WTC11 (cell line): ENCODE data around the gene GPR153. TPM values are rescaled to one million over a fixed set of nuclear protein-coding genes. Genes with fewer than 3 reads are reported as not detected.
A peak's percentile ranks its signal among the peaks of the same experiment; 100 is the strongest.

Experiments
- ATAC-seq: fragments of 200-7000 bp; cut with Tn5 transposase; 2 replicates; pipeline ENCODE4 v1.10.0; 2021; ENCODE audit warnings: mild to moderate bottlenecking, moderate library complexity
- CTCF ChIA-PET: fragments of 300-600 bp; sonication (Branson Sonifier 250); formaldehyde crosslinking; loops from one replicate; lab custom pipeline; 2021; ENCODE audit warnings: antibody characterized with exemption; lab: Charles Lee
- POLR2A ChIA-PET: fragments of 350-600 bp; sonication (Branson Sonifier 250); formaldehyde crosslinking; loops from one replicate; lab custom pipeline; 2021; ENCODE audit warnings: antibody characterized with exemption; lab: Charles Lee
- DNase-seq: peaks from one replicate; pipeline ENCODE4 v3.0.0; 2021; ENCODE audit warnings: low spot score
- H3K27ac Mint-ChIP-seq: 2 replicates; pipeline ENCODE4 v1.8.0; 2021; ENCODE audit warnings: mixed read lengths
- H3K27me3 Mint-ChIP-seq: 2 replicates; pipeline ENCODE4 v1.8.0; 2021; ENCODE audit warnings: low read depth, mild to moderate bottlenecking, moderate library complexity, mixed read lengths
- H3K36me3 Mint-ChIP-seq: 2 replicates; pipeline ENCODE4 v1.8.0; 2021; ENCODE audit warnings: mixed read lengths
- H3K4me1 Mint-ChIP-seq: 2 replicates; pipeline ENCODE4 v1.8.0; 2022; ENCODE audit warnings: mixed read lengths
- H3K4me3 Mint-ChIP-seq: 2 replicates; pipeline ENCODE4 v1.8.0; 2021; ENCODE audit warnings: mild to moderate bottlenecking, moderate library complexity, mixed read lengths
- H3K9me3 Mint-ChIP-seq: 2 replicates; pipeline ENCODE4 v1.8.0; 2021; ENCODE audit warnings: mixed read lengths
- CBFB ChIP-seq: sonication (generic); formaldehyde crosslinking; IDR thresholded peaks from 2 replicates; pipeline ENCODE4 v1.8.1; 2022; ENCODE audit warnings: mild to moderate bottlenecking, low read depth, missing genetic modification reagents
- ELF4 ChIP-seq: sonication (generic); formaldehyde crosslinking; IDR thresholded peaks from 2 replicates; pipeline ENCODE4 v1.8.1; 2022; ENCODE audit warnings: low read depth, mild to moderate bottlenecking, moderate library complexity, missing genetic modification reagents
- FOXK1 ChIP-seq: sonication (generic); formaldehyde crosslinking; IDR thresholded peaks from 2 replicates; pipeline ENCODE4 v1.8.0; 2022; ENCODE audit warnings: mild to moderate bottlenecking, moderate library complexity, missing genetic modification reagents
- FOXP1 ChIP-seq: sonication (generic); formaldehyde crosslinking; IDR thresholded peaks from 2 replicates; pipeline ENCODE4 v1.8.0; 2022; ENCODE audit warnings: missing genetic modification reagents, mild to moderate bottlenecking, moderate library complexity, borderline replicate concordance
- GRHL2 ChIP-seq: fragments of 250-450 bp; sonication (Bioruptor Pico); IDR thresholded peaks from 2 replicates; pipeline ENCODE4 v1.8.0; 2022; ENCODE audit warnings: mild to moderate bottlenecking, moderate library complexity; ENCODE audit not compliant: insufficient replicate concordance, severe bottlenecking
- KAT7 ChIP-seq: sonication (generic); formaldehyde crosslinking; IDR thresholded peaks from 2 replicates; pipeline ENCODE4 v1.8.1; 2023; ENCODE audit warnings: missing genetic modification reagents, mild to moderate bottlenecking, borderline replicate concordance
- ZNF219 ChIP-seq: sonication (generic); formaldehyde crosslinking; IDR thresholded peaks from 2 replicates; pipeline ENCODE4 v1.8.0; 2023; ENCODE audit warnings: missing genetic modification reagents, mild to moderate bottlenecking, borderline replicate concordance
- ZNF317 ChIP-seq: sonication (generic); formaldehyde crosslinking; IDR thresholded peaks from 2 replicates; pipeline ENCODE4 v1.8.1; 2023; ENCODE audit warnings: low read depth, mild to moderate bottlenecking, moderate library complexity, missing genetic modification reagents, borderline replicate concordance
- total RNA-seq: library from RNA; stranded (reverse); gene quantifications from 3 replicates; pipeline ENCODE4 v1.2.3, GENCODE V29; 2021
- TF ChIP-seq, protein P1 (sequence below): fragments of 250-450 bp; sonication (Bioruptor Pico); conservative IDR thresholded peaks from 2 replicates; pipeline ENCODE4 v1.9.0; 2021; ENCODE audit warnings: mild to moderate bottlenecking
- TF ChIP-seq, protein P2 (sequence below): sonication (generic); formaldehyde crosslinking; IDR thresholded peaks from 2 replicates; pipeline ENCODE4 v1.8.0; 2022; ENCODE audit warnings: missing genetic modification reagents
- TF ChIP-seq, protein P3 (sequence below): sonication (generic); formaldehyde crosslinking; IDR thresholded peaks from 2 replicates; pipeline ENCODE4 v1.8.1; 2022; ENCODE audit warnings: low read depth, mild to moderate bottlenecking, moderate library complexity, missing genetic modification reagents, borderline replicate concordance
- TF ChIP-seq, protein P4 (sequence below): fragments of 200-600 bp; IDR thresholded peaks from 2 replicates; pipeline ENCODE4 v1.8.0; 2022; ENCODE audit warnings: antibody characterized with exemption
- TF ChIP-seq, protein P5 (sequence below): sonication (generic); formaldehyde crosslinking; IDR thresholded peaks from 2 replicates; pipeline ENCODE4 v1.8.1; 2023; ENCODE audit warnings: mild to moderate bottlenecking, missing genetic modification reagents
- TF ChIP-seq, protein P6 (sequence below): sonication (generic); formaldehyde crosslinking; IDR thresholded peaks from 2 replicates; pipeline ENCODE4 v1.8.0; 2023; ENCODE audit warnings: missing genetic modification reagents
- TF ChIP-seq, protein P7 (sequence below): sonication (generic); formaldehyde crosslinking; IDR thresholded peaks from 2 replicates; pipeline ENCODE4 v1.8.0; 2023; ENCODE audit warnings: mild to moderate bottlenecking, missing genetic modification reagents
- TF ChIP-seq, protein P8 (sequence below): sonication (generic); formaldehyde crosslinking; IDR thresholded peaks from 2 replicates; pipeline ENCODE4 v1.8.0; 2022; ENCODE audit warnings: mild to moderate bottlenecking, missing genetic modification reagents
- TF ChIP-seq, protein P9 (sequence below): sonication (generic); formaldehyde crosslinking; IDR thresholded peaks from 2 replicates; pipeline ENCODE4 v1.8.0; 2022; ENCODE audit warnings: mild to moderate bottlenecking, missing genetic modification reagents

GPR153 gene
- total RNA-seq, 1 experiment from 2014 or later: 13.4 TPM

DNA sequence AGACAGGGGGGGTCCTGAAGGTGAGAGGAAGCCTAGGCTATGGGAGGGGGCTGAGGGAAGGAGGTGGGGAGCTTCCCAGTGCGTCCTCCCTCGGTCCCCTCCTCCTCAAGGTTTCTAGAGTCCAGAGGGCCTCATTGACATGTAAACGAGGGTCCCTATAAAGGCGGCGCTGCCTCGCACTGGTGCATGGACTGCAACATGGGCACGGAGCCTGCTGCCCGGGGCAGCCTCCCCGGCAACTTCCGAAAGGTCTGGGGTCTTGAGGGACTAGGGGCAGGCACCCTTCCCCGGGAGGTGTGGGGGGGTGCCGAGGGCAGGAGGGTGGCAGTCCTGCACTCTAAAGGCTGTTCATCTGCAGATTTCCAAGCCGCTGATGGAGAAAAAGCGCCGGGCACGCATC lies 16.9 kb downstream of the GPR153 start, which contains the start of gene HES3:
Gene HES3 (plus strand): TSS at position 187 of the 400 bp plus-strand sequence. CDS start 187 bp downstream, at position 374.
- ATAC-seq (no peak), DNase-seq (no peak)
- Mint-ChIP-seq H3K4me1 (peaks cover 44% of the 10 kb centered on the region), H3K36me3 (no peaks in the 10 kb centered on the region), H3K9me3 (no peaks in the 10 kb centered on the region), H3K4me3 (peak within 1 kb of the TSS; percentile 77), H3K27me3 (peaks cover 32% of the 10 kb centered on the region), H3K27ac (no peak within 1 kb of the TSS)
- ChIA-PET CTCF (interaction anchor here (1.0 to 21.4 kb wide), 9 partner anchors 38 to 194 kb away, joined by 3 to 489 read pairs (median 9); partner anchors contain the start of genes HES2 and RNF207), POLR2A (interaction anchor here (0.8 kb wide), 1 partner anchor 44 kb away, joined by 3 read pairs; no protein-coding TSS in a partner anchor)
- TF ChIP-seq, protein P1, sequence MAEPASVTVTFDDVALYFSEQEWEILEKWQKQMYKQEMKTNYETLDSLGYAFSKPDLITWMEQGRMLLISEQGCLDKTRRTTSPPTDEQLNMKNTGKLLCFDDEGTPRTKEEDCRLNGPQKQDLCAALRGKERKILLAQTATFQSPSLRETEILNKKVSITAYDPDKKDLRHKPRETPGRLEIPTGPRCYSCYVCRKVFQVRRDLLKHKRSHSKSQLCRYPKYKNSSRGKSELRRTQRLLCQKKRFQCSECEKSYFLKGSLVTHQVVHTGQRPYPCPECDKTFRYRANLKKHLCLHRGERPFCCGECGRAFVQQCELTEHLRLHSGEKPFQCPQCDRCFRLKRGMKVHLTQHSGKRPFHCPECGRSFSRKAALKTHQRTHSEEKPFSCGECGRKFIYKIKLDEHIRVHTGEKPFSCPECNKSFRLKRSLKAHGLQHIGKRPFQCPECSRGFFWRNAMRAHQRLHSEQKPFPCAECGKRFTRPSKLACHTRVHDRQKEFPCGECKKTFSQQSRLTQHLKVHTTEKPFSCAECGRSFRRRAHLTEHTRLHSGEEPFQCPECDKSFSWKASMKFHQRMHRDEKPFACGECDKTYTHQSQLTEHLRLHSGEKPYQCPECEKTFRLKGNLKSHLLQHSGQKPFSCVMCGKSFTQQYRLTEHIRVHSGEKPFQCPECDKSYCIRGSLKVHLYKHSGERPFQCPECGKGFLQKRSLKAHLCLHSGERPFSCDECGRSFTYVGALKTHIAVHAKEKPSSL (CRISPR knock-in tag): no peak
- TF ChIP-seq, protein P2, sequence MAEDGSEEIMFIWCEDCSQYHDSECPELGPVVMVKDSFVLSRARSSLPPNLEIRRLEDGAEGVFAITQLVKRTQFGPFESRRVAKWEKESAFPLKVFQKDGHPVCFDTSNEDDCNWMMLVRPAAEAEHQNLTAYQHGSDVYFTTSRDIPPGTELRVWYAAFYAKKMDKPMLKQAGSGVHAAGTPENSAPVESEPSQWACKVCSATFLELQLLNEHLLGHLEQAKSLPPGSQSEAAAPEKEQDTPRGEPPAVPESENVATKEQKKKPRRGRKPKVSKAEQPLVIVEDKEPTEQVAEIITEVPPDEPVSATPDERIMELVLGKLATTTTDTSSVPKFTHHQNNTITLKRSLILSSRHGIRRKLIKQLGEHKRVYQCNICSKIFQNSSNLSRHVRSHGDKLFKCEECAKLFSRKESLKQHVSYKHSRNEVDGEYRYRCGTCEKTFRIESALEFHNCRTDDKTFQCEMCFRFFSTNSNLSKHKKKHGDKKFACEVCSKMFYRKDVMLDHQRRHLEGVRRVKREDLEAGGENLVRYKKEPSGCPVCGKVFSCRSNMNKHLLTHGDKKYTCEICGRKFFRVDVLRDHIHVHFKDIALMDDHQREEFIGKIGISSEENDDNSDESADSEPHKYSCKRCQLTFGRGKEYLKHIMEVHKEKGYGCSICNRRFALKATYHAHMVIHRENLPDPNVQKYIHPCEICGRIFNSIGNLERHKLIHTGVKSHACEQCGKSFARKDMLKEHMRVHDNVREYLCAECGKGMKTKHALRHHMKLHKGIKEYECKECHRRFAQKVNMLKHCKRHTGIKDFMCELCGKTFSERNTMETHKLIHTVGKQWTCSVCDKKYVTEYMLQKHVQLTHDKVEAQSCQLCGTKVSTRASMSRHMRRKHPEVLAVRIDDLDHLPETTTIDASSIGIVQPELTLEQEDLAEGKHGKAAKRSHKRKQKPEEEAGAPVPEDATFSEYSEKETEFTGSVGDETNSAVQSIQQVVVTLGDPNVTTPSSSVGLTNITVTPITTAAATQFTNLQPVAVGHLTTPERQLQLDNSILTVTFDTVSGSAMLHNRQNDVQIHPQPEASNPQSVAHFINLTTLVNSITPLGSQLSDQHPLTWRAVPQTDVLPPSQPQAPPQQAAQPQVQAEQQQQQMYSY: no peak
- TF ChIP-seq ELF4 (no peak), ZNF317 (CRISPR knock-in tag) (no peak), FOXK1 (CRISPR knock-in tag) (peak; percentile 46; the same call in 1 of the 2 replicates), GRHL2 (CRISPR knock-in tag) (no peak), CBFB (no peak), KAT7 (CRISPR knock-in tag) (no peak), FOXP1 (CRISPR knock-in tag) (no peak), ZNF219 (CRISPR knock-in tag) (no peak)
- TF ChIP-seq, protein P3, sequence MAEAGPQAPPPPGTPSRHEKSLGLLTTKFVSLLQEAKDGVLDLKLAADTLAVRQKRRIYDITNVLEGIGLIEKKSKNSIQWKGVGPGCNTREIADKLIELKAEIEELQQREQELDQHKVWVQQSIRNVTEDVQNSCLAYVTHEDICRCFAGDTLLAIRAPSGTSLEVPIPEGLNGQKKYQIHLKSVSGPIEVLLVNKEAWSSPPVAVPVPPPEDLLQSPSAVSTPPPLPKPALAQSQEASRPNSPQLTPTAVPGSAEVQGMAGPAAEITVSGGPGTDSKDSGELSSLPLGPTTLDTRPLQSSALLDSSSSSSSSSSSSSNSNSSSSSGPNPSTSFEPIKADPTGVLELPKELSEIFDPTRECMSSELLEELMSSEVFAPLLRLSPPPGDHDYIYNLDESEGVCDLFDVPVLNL (CRISPR knock-in tag): no peak
- TF ChIP-seq, protein P4, sequence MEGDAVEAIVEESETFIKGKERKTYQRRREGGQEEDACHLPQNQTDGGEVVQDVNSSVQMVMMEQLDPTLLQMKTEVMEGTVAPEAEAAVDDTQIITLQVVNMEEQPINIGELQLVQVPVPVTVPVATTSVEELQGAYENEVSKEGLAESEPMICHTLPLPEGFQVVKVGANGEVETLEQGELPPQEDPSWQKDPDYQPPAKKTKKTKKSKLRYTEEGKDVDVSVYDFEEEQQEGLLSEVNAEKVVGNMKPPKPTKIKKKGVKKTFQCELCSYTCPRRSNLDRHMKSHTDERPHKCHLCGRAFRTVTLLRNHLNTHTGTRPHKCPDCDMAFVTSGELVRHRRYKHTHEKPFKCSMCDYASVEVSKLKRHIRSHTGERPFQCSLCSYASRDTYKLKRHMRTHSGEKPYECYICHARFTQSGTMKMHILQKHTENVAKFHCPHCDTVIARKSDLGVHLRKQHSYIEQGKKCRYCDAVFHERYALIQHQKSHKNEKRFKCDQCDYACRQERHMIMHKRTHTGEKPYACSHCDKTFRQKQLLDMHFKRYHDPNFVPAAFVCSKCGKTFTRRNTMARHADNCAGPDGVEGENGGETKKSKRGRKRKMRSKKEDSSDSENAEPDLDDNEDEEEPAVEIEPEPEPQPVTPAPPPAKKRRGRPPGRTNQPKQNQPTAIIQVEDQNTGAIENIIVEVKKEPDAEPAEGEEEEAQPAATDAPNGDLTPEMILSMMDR: no peak
- TF ChIP-seq, protein P5, sequence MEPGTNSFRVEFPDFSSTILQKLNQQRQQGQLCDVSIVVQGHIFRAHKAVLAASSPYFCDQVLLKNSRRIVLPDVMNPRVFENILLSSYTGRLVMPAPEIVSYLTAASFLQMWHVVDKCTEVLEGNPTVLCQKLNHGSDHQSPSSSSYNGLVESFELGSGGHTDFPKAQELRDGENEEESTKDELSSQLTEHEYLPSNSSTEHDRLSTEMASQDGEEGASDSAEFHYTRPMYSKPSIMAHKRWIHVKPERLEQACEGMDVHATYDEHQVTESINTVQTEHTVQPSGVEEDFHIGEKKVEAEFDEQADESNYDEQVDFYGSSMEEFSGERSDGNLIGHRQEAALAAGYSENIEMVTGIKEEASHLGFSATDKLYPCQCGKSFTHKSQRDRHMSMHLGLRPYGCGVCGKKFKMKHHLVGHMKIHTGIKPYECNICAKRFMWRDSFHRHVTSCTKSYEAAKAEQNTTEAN (CRISPR knock-in tag): no peak
- TF ChIP-seq, protein P6, sequence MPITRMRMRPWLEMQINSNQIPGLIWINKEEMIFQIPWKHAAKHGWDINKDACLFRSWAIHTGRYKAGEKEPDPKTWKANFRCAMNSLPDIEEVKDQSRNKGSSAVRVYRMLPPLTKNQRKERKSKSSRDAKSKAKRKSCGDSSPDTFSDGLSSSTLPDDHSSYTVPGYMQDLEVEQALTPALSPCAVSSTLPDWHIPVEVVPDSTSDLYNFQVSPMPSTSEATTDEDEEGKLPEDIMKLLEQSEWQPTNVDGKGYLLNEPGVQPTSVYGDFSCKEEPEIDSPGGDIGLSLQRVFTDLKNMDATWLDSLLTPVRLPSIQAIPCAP (CRISPR knock-in tag): 0 out of 2 replicates have a peak, but pooled peaks have one; percentile 12
- TF ChIP-seq, protein P7, sequence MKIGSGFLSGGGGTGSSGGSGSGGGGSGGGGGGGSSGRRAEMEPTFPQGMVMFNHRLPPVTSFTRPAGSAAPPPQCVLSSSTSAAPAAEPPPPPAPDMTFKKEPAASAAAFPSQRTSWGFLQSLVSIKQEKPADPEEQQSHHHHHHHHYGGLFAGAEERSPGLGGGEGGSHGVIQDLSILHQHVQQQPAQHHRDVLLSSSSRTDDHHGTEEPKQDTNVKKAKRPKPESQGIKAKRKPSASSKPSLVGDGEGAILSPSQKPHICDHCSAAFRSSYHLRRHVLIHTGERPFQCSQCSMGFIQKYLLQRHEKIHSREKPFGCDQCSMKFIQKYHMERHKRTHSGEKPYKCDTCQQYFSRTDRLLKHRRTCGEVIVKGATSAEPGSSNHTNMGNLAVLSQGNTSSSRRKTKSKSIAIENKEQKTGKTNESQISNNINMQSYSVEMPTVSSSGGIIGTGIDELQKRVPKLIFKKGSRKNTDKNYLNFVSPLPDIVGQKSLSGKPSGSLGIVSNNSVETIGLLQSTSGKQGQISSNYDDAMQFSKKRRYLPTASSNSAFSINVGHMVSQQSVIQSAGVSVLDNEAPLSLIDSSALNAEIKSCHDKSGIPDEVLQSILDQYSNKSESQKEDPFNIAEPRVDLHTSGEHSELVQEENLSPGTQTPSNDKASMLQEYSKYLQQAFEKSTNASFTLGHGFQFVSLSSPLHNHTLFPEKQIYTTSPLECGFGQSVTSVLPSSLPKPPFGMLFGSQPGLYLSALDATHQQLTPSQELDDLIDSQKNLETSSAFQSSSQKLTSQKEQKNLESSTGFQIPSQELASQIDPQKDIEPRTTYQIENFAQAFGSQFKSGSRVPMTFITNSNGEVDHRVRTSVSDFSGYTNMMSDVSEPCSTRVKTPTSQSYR (CRISPR knock-in tag): no peak
- TF ChIP-seq, protein P8, sequence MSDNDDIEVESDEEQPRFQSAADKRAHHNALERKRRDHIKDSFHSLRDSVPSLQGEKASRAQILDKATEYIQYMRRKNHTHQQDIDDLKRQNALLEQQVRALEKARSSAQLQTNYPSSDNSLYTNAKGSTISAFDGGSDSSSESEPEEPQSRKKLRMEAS (CRISPR knock-in tag): peak; percentile 31; the same call in 1 of the 2 replicates
- TF ChIP-seq, protein P9, sequence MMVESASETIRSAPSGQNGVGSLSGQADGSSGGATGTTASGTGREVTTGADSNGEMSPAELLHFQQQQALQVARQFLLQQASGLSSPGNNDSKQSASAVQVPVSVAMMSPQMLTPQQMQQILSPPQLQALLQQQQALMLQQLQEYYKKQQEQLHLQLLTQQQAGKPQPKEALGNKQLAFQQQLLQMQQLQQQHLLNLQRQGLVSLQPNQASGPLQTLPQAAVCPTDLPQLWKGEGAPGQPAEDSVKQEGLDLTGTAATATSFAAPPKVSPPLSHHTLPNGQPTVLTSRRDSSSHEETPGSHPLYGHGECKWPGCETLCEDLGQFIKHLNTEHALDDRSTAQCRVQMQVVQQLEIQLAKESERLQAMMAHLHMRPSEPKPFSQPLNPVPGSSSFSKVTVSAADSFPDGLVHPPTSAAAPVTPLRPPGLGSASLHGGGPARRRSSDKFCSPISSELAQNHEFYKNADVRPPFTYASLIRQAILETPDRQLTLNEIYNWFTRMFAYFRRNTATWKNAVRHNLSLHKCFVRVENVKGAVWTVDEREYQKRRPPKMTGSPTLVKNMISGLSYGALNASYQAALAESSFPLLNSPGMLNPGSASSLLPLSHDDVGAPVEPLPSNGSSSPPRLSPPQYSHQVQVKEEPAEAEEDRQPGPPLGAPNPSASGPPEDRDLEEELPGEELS (CRISPR knock-in tag): 0 out of 2 replicates have a peak, but pooled peaks have one; percentile 58
